KMS-11 (cell line): ENCODE measurements around the gene WNT5B.

Source experiments
- H2AFZ ChIP-seq: fragments of 200-600 bp; sonication (generic); 2 replicates; pipeline ENCODE4 v1.6.1; 2016; ENCODE audit warnings: antibody characterized with exemption, mixed run types, low read depth
- H3K27ac ChIP-seq: fragments of 200-600 bp; sonication (generic); 2 replicates; pipeline ENCODE4 v1.6.1; 2016; ENCODE audit warnings: mild to moderate bottlenecking, mixed run types
- H3K27me3 ChIP-seq: fragments of 200-600 bp; sonication (generic); 2 replicates; pipeline ENCODE4 v1.6.1; 2017; ENCODE audit warnings: mild to moderate bottlenecking, low read depth, mixed run types, moderate library complexity; ENCODE audit not compliant: insufficient read depth
- H3K36me3 ChIP-seq: fragments of 200-600 bp; sonication (generic); 2 replicates; pipeline ENCODE4 v1.6.1; 2017; ENCODE audit warnings: mild to moderate bottlenecking, mixed run types; ENCODE audit not compliant: insufficient read depth
- H3K4me1 ChIP-seq: fragments of 200-600 bp; sonication (generic); 2 replicates; pipeline ENCODE4 v1.6.1; 2016; ENCODE audit warnings: mild to moderate bottlenecking, low read depth, mixed run types; ENCODE audit not compliant: poor library complexity, severe bottlenecking
- H3K4me2 ChIP-seq: fragments of 200-600 bp; sonication (generic); 2 replicates; pipeline ENCODE4 v1.7.0; 2016; ENCODE audit warnings: mild to moderate bottlenecking, mixed run types
- H3K4me3 ChIP-seq: fragments of 200-600 bp; sonication (generic); IDR thresholded peaks from 2 replicates; pipeline ENCODE4 v1.6.1; 2017; ENCODE audit warnings: low read depth, low read length, mixed read lengths; ENCODE audit not compliant: insufficient read depth
- H3K79me2 ChIP-seq: fragments of 200-600 bp; sonication (generic); 2 replicates; pipeline ENCODE4 v1.6.1; 2016; ENCODE audit warnings: low read depth, mixed run types; ENCODE audit not compliant: insufficient read depth
- H3K9ac ChIP-seq: fragments of 200-600 bp; sonication (generic); 2 replicates; pipeline ENCODE4 v1.6.1; 2016; ENCODE audit warnings: mild to moderate bottlenecking, mixed run types
- H4K20me1 ChIP-seq: fragments of 200-600 bp; sonication (generic); 2 replicates; pipeline ENCODE4 v1.6.1; 2016; ENCODE audit warnings: mild to moderate bottlenecking, mixed run types; ENCODE audit not compliant: insufficient read depth
- TF ChIP-seq, protein P1 (sequence below): fragments of 200-600 bp; sonication (generic); conservative IDR thresholded peaks from 2 replicates; pipeline ENCODE4 v1.6.1; 2017; ENCODE audit warnings: low read depth, mild to moderate bottlenecking, antibody characterized with exemption, low read length, moderate library complexity, mixed read lengths

The WNT5B gene

DNA sequence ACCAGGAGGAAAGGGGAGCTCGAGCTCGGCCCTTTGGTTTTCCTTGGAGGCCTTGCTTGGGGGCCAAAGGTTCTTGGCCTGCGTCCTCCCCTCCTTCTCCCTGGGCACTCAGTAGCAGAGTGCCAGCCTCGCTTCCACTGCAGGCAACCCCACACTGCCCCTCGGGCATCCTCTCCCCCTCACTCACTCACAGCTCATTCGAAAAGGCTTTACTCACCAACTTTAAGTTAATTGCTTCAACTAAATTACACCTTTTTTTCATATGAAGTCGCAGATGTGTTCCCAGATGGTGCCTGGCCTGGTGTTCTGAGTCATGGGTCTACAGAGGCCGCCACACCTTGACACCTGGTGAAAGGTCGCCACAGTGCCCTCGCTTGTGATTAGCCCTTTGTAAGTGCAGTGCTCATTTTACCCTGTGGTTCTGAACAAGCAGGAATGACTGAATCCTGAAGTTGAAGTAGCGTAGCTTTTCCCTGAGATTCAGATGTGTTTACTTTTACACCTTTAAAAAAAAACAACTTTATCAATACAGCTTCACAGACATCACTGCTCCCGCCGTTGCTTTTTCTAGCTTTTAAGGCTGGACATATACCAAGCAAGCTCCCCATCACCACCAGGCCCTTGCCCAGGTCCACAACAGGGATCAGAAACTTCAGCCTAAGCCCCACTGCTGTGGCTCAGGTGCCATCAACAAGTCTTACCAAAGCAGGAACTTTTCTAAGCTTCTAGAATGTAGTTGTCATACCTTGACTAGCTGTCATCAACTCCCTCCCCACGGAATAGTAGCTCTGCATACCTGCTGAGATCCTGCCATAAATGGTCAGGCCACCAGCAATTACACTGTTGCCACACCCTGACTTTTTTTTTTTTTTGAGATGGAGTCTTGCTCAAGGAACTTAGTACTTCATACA lies 41.6 kb downstream of the WNT5B start:
- no peak overlapping the region for H2AFZ ChIP-seq

GRCh38 chr12:1676043-1676442 lies 47.0 kb downstream of the WNT5B start:
- Histone ChIP-seq H3K9ac (no peak overlapping the region), H3K4me2 (no peak overlapping the region)
- TF ChIP-seq, protein P1, sequence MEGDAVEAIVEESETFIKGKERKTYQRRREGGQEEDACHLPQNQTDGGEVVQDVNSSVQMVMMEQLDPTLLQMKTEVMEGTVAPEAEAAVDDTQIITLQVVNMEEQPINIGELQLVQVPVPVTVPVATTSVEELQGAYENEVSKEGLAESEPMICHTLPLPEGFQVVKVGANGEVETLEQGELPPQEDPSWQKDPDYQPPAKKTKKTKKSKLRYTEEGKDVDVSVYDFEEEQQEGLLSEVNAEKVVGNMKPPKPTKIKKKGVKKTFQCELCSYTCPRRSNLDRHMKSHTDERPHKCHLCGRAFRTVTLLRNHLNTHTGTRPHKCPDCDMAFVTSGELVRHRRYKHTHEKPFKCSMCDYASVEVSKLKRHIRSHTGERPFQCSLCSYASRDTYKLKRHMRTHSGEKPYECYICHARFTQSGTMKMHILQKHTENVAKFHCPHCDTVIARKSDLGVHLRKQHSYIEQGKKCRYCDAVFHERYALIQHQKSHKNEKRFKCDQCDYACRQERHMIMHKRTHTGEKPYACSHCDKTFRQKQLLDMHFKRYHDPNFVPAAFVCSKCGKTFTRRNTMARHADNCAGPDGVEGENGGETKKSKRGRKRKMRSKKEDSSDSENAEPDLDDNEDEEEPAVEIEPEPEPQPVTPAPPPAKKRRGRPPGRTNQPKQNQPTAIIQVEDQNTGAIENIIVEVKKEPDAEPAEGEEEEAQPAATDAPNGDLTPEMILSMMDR = no peak

More for the DNA sequence above, 41.6 kb downstream of the WNT5B start:
- Histone ChIP-seq H3K4me1 (no peaks in the 10 kb centered on the region), H3K9ac (no peak overlapping the region), H4K20me1 (no peaks in the 10 kb centered on the region), H3K36me3 (no peaks in the 10 kb centered on the region), H3K79me2 (no peaks in the 10 kb centered on the region), H3K27ac (no peak overlapping the region), H3K4me3 (no peak overlapping the region), H3K27me3 (no peaks in the 10 kb centered on the region), H3K4me2 (no peak overlapping the region)
- TF ChIP-seq, protein P1 = no peak

DNA sequence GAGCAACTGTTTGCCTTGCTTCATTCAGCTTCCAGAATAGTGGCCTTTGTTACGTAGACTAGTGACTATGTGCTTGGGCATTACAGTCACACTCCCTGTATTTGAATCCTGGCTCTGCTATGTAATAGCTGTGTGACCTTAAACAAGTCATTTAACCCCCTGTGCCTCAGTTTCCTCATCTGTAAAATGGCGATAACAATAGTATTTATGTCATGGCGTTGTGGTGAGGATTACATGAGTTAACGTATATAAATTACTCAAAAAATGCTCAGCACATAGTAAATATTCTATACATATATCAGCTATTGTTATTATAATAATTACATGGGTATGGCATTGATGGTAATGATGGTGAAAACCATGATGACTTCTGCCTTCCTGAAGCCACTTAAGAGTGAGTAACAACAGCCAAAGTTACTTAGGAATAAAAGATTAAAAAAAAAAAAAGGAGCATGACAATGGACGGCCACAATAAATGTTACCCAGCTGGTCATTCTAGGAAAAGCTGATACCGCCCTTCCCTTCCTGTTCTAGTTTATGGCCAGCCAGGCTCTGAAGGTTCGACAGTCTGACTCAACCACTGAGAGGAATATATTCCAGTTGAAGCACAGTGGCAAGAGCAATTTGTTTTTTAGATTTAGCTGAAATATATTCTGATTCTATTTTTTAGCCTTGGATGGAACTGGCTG lies 51.9 kb downstream of the WNT5B start:
- no peak overlapping the region for H3K4me2 ChIP-seq

More at GRCh38 chr12:1676043-1676442, 47.0 kb downstream of the WNT5B start:
- Histone ChIP-seq H3K4me1 (no peaks in the 10 kb centered on the region), H2AFZ (no peak overlapping the region), H3K27ac (no peak overlapping the region), H4K20me1 (no peaks in the 10 kb centered on the region), H3K27me3 (no peaks in the 10 kb centered on the region), H3K4me3 (no peak overlapping the region), H3K36me3 (no peaks in the 10 kb centered on the region), H3K79me2 (no peaks in the 10 kb centered on the region)

GRCh38 chr12:1681493-1681807 lies 52.4 kb downstream of the WNT5B start:
- Histone ChIP-seq H4K20me1 (no peaks in the 10 kb centered on the region), H3K4me1 (no peaks in the 10 kb centered on the region), H3K27ac (no peak overlapping the region), H2AFZ (no peak overlapping the region), H3K36me3 (no peaks in the 10 kb centered on the region), H3K27me3 (no peaks in the 10 kb centered on the region), H3K4me3 (no peak overlapping the region), H3K4me2 (no peak overlapping the region), H3K9ac (no peak overlapping the region), H3K79me2 (no peaks in the 10 kb centered on the region)
- TF ChIP-seq, protein P1 = no peak

More for the DNA sequence above, 51.9 kb downstream of the WNT5B start:
- H2AFZ ChIP-seq = no peak overlapping the region
- no peaks in the 10 kb centered on the region for H3K27me3 ChIP-seq
- TF ChIP-seq, protein P1 = no peak
- no peaks in the 10 kb centered on the region for H3K36me3 ChIP-seq
- H3K27ac ChIP-seq = no peak overlapping the region
- H3K4me3 ChIP-seq = no peak overlapping the region
- no peaks in the 10 kb centered on the region for H4K20me1 ChIP-seq
- H3K9ac ChIP-seq = no peak overlapping the region
- H3K79me2 ChIP-seq = no peaks in the 10 kb centered on the region
- no peaks in the 10 kb centered on the region for H3K4me1 ChIP-seq
